Activated CD8-positive, alpha-beta T cell treated with anti-CD3 and anti-CD28 coated beads for 36 hours (primary cell): ENCODE results near the gene IGSF3. TPM values are rescaled to one million over a fixed set of nuclear protein-coding genes. Genes with fewer than 3 reads are reported as not detected.

Source experiments
- ATAC-seq: fragments of 200-7000 bp; cut with Tn5 transposase; one replicate; pipeline ENCODE4 v1.10.0; 2021; ENCODE audit warnings: mild to moderate bottlenecking, moderate library complexity
- CTCF ChIA-PET: fragments of 350-600 bp; sonication (Branson Sonifier 250); formaldehyde crosslinking; loops from one replicate; lab custom pipeline; 2021; ENCODE audit warnings: antibody characterized with exemption; lab: Charles Lee
- POLR2A ChIA-PET: fragments of 350-600 bp; sonication (Branson Sonifier 250); formaldehyde crosslinking; loops from one replicate; lab custom pipeline; 2021; ENCODE audit warnings: antibody characterized with exemption; lab: Charles Lee
- DNase-seq: peaks from one replicate; pipeline ENCODE4 v3.0.0-alpha.2; 2020
- H3K27ac Mint-ChIP-seq: one replicate; pipeline ENCODE4 v1.8.0; 2021; ENCODE audit warnings: mild to moderate bottlenecking, mixed read lengths
- H3K27me3 Mint-ChIP-seq: one replicate; pipeline ENCODE4 v1.8.0; 2021; ENCODE audit warnings: mixed read lengths
- H3K36me3 Mint-ChIP-seq: one replicate; pipeline ENCODE4 v1.8.0; 2021; ENCODE audit warnings: low read depth, mixed read lengths
- H3K4me1 Mint-ChIP-seq: one replicate; pipeline ENCODE4 v1.8.0; 2021; ENCODE audit warnings: low read depth, mixed read lengths
- H3K4me3 Mint-ChIP-seq: one replicate; pipeline ENCODE4 v1.8.0; 2021; ENCODE audit warnings: mild to moderate bottlenecking, moderate library complexity, mixed read lengths
- H3K9me3 Mint-ChIP-seq: one replicate; pipeline ENCODE4 v1.8.0; 2021; ENCODE audit warnings: mixed read lengths
- CTCF ChIP-seq: fragments of 200-600 bp; IDR thresholded peaks from one replicate; pipeline ENCODE4 v1.8.0; 2022; ENCODE audit warnings: antibody characterized with exemption, mild to moderate bottlenecking
- intact Hi-C: fragments of 100-400 bp; cut with micrococcal nuclease; formaldehyde crosslinking; loops from one replicate; pipeline ENCODE4 v1.10.0; 2022
- total RNA-seq, 2 experiments: library from RNA; stranded (reverse); gene quantifications; one replicate each; pipeline ENCODE4 v1.2.3, GENCODE V29; 2021

IGSF3 gene
- total RNA-seq, 2 experiments from 2014 or later = 0.54 to 0.72 TPM

GRCh38 chr1:116538544-116538943 is 129.0 kb downstream of the IGSF3 start:
- Mint-ChIP-seq H3K4me1 (peaks cover 44% of the 10 kb centered on the region), H3K27ac (peak overlapping the region; percentile 31), H3K27me3 (no peaks in the 10 kb centered on the region), H3K4me3 (no peak overlapping the region), H3K9me3 (no peaks in the 10 kb centered on the region), H3K36me3 (peaks cover 53% of the 10 kb centered on the region)
- peak; percentile 96 for ATAC-seq
- DNase-seq = peak; percentile 67
- ChIA-PET CTCF (interaction anchor here (1.0 to 1.4 kb wide), 2 partner anchors 18 to 370 kb away, joined by 3 to 4 read pairs; no protein-coding TSS in a partner anchor), POLR2A (interaction anchor here (0.6 to 1.4 kb wide), 4 partner anchors 23 to 519 kb away, joined by 3 to 4 read pairs (median 3); no protein-coding TSS in a partner anchor)
- TF ChIP-seq CTCF = no peak
- intact Hi-C loops = no loop called here

GRCh38 chr1:116537898-116538297 is 129.6 kb downstream of the IGSF3 start:
- no peak overlapping the region for H3K4me3 Mint-ChIP-seq
- DNase-seq (no peak), ATAC-seq (no peak)
- H3K4me1 Mint-ChIP-seq = peaks cover 44% of the 10 kb centered on the region
- H3K36me3 Mint-ChIP-seq = peaks cover 54% of the 10 kb centered on the region
- intact Hi-C loops = no loop called here
- ChIA-PET POLR2A (interaction anchor here (1.3 kb wide), 1 partner anchor 22 kb away, joined by 4 read pairs; no protein-coding TSS in a partner anchor), CTCF (interaction anchor here (1.4 kb wide), 1 partner anchor 19 kb away, joined by 4 read pairs; no protein-coding TSS in a partner anchor)
- H3K9me3 Mint-ChIP-seq = no peaks in the 10 kb centered on the region
- peak overlapping the region; percentile 31 for H3K27ac Mint-ChIP-seq
- H3K27me3 Mint-ChIP-seq = no peaks in the 10 kb centered on the region
- no peak for TF ChIP-seq CTCF

- intact Hi-C loops = no loop called here
- no peak overlapping the region for H3K27ac Mint-ChIP-seq
- H3K4me3 Mint-ChIP-seq = no peak overlapping the region
- no peaks in the 10 kb centered on the region for H3K9me3 Mint-ChIP-seq
- CTCF ChIA-PET = interaction anchor here (1.1 kb wide), 1 partner anchor 52 kb away, joined by 3 read pairs; no protein-coding TSS in a partner anchor
- no peaks in the 10 kb centered on the region for H3K27me3 Mint-ChIP-seq
- TF ChIP-seq CTCF = no peak
- H3K36me3 Mint-ChIP-seq = peaks cover 49% of the 10 kb centered on the region
- peaks cover 44% of the 10 kb centered on the region for H3K4me1 Mint-ChIP-seq
- POLR2A ChIA-PET = interaction anchor here (1.3 kb wide), 1 partner anchor 22 kb away, joined by 4 read pairs; no protein-coding TSS in a partner anchor
- DNase-seq (peak; percentile 31), ATAC-seq (peak; percentile 48)
Observed at GRCh38 chr1:116537040-116537831, 130.3 kb downstream of the IGSF3 start.

GRCh38 chr1:116534014-116534739 is 133.4 kb downstream of the IGSF3 start:
- CTCF ChIA-PET = interaction anchor here (0.5 kb wide), 1 partner anchor 274 kb away, joined by 3 read pairs; no protein-coding TSS in a partner anchor
- intact Hi-C loops = no loop called here
- POLR2A ChIA-PET = no interaction called here
- H3K27me3 Mint-ChIP-seq = no peaks in the 10 kb centered on the region
- no peak for DNase-seq
- peaks cover 41% of the 10 kb centered on the region for H3K36me3 Mint-ChIP-seq
- no peak overlapping the region for H3K27ac Mint-ChIP-seq
- peaks cover 26% of the 10 kb centered on the region for H3K4me1 Mint-ChIP-seq
- no peak for TF ChIP-seq CTCF
- H3K4me3 Mint-ChIP-seq = no peak overlapping the region
- no peak for ATAC-seq
- H3K9me3 Mint-ChIP-seq = no peaks in the 10 kb centered on the region
